Hepatocyte (in vitro differentiated cells): ENCODE results near the gene ICAM4.

Experiments
- CTCF ChIP-seq: fragments of 200-600 bp; sonication (generic); IDR thresholded peaks from 2 replicates; pipeline ENCODE4 v1.5.1; 2016; ENCODE audit warnings: antibody characterized with exemption, mild to moderate bottlenecking; ENCODE audit not compliant: poor library complexity
- EZH2 ChIP-seq: fragments of 200-600 bp; sonication (generic); IDR thresholded peaks from 2 replicates; pipeline ENCODE4 v1.6.1; 2016; ENCODE audit warnings: antibody characterized with exemption, mild to moderate bottlenecking, borderline replicate concordance
- EZH2phosphoT487 ChIP-seq: fragments of 200-600 bp; sonication (generic); IDR thresholded peaks from one replicate; pipeline ENCODE4 v1.6.1; 2018; ENCODE audit warnings: antibody characterized with exemption, mild to moderate bottlenecking, low read depth, moderate library complexity; ENCODE audit not compliant: unreplicated experiment, severe bottlenecking

DNA sequence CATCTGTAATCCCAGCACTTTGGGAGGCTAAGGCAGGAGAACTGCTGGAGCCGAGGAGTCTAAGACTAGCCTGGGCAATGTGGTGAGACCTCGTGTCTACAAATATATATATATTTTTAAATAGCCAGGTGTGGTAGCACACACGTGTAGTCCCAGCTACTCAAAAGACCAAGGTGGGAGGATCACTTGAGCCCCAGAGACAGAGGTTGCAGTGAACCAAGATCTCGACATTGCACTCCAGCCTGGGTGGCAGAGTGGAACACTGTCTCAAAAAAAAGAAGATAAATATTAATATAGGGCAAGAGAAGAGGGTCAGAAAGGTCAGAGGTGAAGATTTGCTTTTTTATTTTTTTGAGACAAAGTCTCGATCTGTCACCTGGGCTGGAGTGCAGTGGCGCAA is 40.2 kb upstream of the ICAM4 start:
- TF ChIP-seq CTCF (no peak), EZH2 (no peak), EZH2phosphoT487 (no peak)
